Measurements from ENCODE around the gene CMIP. TPM values are rescaled to one million over a fixed set of nuclear protein-coding genes. Genes with fewer than 3 reads are reported as not detected.

CMIP gene
- total RNA-seq, 1 experiment from 2014 or later = 25.7 TPM

GRCh38 chr16:81708266-81709015, 263.8 kb downstream of the CMIP start:
- Histone ChIP-seq H3K9ac (ENCODE audit: low read length) (no peak overlapping the region), H3K4me3 (ENCODE audit: low read length) (no peak overlapping the region), H3K27me3 (ENCODE audit: low read length) (no peaks in the 10 kb centered on the region), H4K20me1 (ENCODE audit: low read length) (no peaks in the 10 kb centered on the region), H3K4me1 (ENCODE audit: insufficient read depth, low read length) (peaks cover 19% of the 10 kb centered on the region), H3K27ac (ENCODE audit: low read length) (no peak overlapping the region), H3K9me3 (ENCODE audit: low read length) (no peaks in the 10 kb centered on the region), H3K79me2 (ENCODE audit: low read length) (no peaks in the 10 kb centered on the region), H3K4me2 (ENCODE audit: low read length) (no peak overlapping the region), H3F3A (ENCODE audit: low read length, unreplicated experiment) (no peaks in the 10 kb centered on the region), H3K9me2 (replicated peaks; ENCODE audit: low read length) (no peaks in the 10 kb centered on the region), H3K36me3 (ENCODE audit: low read depth, low read length) (peaks cover 26% of the 10 kb centered on the region), H2AFZ (ENCODE audit: low read length) (no peak overlapping the region)
- no TSS peak for BruUV-seq (replicated peaks)
- CTCF ChIA-PET = no interaction called here
- TF ChIP-seq CTCF (conservative IDR thresholded peaks at IDR 0.05; ENCODE audit: low read depth, low read length) (no peak), EZH2phosphoT487 (IDR thresholded peaks at IDR 0.05; ENCODE audit: borderline replicate concordance, low read length) (no peak), EZH2 (IDR thresholded peaks at IDR 0.05; ENCODE audit: low read length, unreplicated experiment) (no peak)
- ATAC-seq (no peak), DNase-seq (no peak)
- POLR2A ChIA-PET (ENCODE audit: unreplicated experiment) = no interaction called here
- intact Hi-C loops (cut with micrococcal nuclease) = no loop called here

GRCh38 chr16:81709016-81709900, 264.6 kb downstream of the CMIP start:
- H3K4me2 ChIP-seq (ENCODE audit: low read length) = no peak overlapping the region
- intact Hi-C loops (cut with micrococcal nuclease) = no loop called here
- POLR2A ChIA-PET (ENCODE audit: unreplicated experiment) = no interaction called here

More at GRCh38 chr16:81709016-81709900, 264.6 kb downstream of the CMIP start:
- Histone ChIP-seq H3K9ac (ENCODE audit: low read length) (no peak overlapping the region), H3K9me3 (ENCODE audit: low read length) (no peaks in the 10 kb centered on the region), H3K79me2 (ENCODE audit: low read length) (no peaks in the 10 kb centered on the region), H3K9me2 (replicated peaks; ENCODE audit: low read length) (no peaks in the 10 kb centered on the region), H2AFZ (ENCODE audit: low read length) (no peak overlapping the region), H3K36me3 (ENCODE audit: low read depth, low read length) (peaks cover 26% of the 10 kb centered on the region), H3K4me3 (ENCODE audit: low read length) (no peak overlapping the region), H3K4me1 (ENCODE audit: insufficient read depth, low read length) (peaks cover 15% of the 10 kb centered on the region), H3F3A (ENCODE audit: low read length, unreplicated experiment) (no peaks in the 10 kb centered on the region), H3K27me3 (ENCODE audit: low read length) (no peaks in the 10 kb centered on the region), H3K27ac (ENCODE audit: low read length) (no peak overlapping the region), H4K20me1 (ENCODE audit: low read length) (no peaks in the 10 kb centered on the region)
- DNase-seq (no peak), ATAC-seq (no peak)
- TF ChIP-seq CTCF (conservative IDR thresholded peaks at IDR 0.05; ENCODE audit: low read depth, low read length) (no peak), EZH2 (IDR thresholded peaks at IDR 0.05; ENCODE audit: low read length, unreplicated experiment) (no peak), EZH2phosphoT487 (IDR thresholded peaks at IDR 0.05; ENCODE audit: borderline replicate concordance, low read length) (no peak)
- BruUV-seq (replicated peaks) = no TSS peak
- CTCF ChIA-PET = no interaction called here
